Measurements from ENCODE around the gene C19orf12. TPM values are rescaled to one million over a fixed set of nuclear protein-coding genes. Genes with fewer than 3 reads are reported as not detected.

Gene C19orf12
- total and polyA plus RNA-seq, 2 of the 4 experiments (the other 2 are of a cell fraction): 16.3 to 24.0 TPM

DNA sequence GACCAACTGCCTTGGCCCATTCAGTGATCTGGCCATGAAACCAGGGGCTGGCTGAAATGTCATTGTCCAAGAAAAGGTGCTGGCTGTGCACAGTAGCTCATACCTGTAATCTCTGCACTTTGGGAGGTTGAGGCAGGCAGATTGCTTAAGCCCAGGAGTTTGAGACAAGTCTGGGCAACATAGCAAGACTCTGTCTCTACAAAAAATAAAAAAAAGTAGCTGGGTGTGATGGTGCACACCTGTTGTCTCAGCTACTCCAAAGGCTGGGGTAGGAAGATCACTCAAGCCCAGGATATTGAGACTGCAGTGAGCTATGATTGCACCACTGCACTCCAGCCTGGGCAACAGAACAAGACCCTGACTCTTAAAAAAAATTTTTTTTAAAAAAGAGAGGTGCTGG is 28.6 kb upstream of the C19orf12 start:
- H2AFZ ChIP-seq (replicated peaks; ENCODE audit: low read length, poor library complexity): no peak overlapping the region
- H4K91ac ChIP-seq (ENCODE audit: insufficient read depth, low read depth, low read length): no peak overlapping the region
- CTCF ChIA-PET: interaction anchor here (0.9 kb wide), 1 partner anchor 27 kb away, joined by 4 read pairs; no protein-coding TSS in a partner anchor
- dilution Hi-C loops (cut with HindIII; ENCODE audit: low sequenced_read_pairs, unreplicated experiment): no loop called here
- H3K9me1 ChIP-seq (ENCODE audit: insufficient read depth, low read length): no peaks in the 10 kb centered on the region
- no peak overlapping the region for H3K4me2 ChIP-seq (ENCODE audit: low read depth, low read length)
- TF ChIP-seq MAZ (IDR thresholded peaks at IDR 0.05; ENCODE audit: borderline replicate concordance, low read depth, low read length): no peak
- no peak for TF ChIP-seq RAD21 (IDR thresholded peaks at IDR 0.05; ENCODE audit: low read length)
- no peak for TF ChIP-seq CEBPB (IDR thresholded peaks at IDR 0.05; ENCODE audit: low read depth, low read length)
- TF ChIP-seq RCOR1 (IDR thresholded peaks at IDR 0.05; ENCODE audit: insufficient replicate concordance, low read length): no peak
- TF ChIP-seq, protein P1, sequence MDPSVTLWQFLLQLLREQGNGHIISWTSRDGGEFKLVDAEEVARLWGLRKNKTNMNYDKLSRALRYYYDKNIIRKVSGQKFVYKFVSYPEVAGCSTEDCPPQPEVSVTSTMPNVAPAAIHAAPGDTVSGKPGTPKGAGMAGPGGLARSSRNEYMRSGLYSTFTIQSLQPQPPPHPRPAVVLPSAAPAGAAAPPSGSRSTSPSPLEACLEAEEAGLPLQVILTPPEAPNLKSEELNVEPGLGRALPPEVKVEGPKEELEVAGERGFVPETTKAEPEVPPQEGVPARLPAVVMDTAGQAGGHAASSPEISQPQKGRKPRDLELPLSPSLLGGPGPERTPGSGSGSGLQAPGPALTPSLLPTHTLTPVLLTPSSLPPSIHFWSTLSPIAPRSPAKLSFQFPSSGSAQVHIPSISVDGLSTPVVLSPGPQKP (IDR thresholded peaks at IDR 0.05; ENCODE audit: borderline replicate concordance, low read depth, low read length): no peak
- no peak for TF ChIP-seq NFE2L2 (IDR thresholded peaks at IDR 0.05; ENCODE audit: low read depth, low read length)
- TF ChIP-seq MXI1 (IDR thresholded peaks at IDR 0.05; ENCODE audit: borderline replicate concordance, low read depth, low read length): no peak
- H4K8ac ChIP-seq (ENCODE audit: low read depth in 2 of 2, low read length in 2 of 2): no peak overlapping the region
- no peaks in the 10 kb centered on the region for H3K79me1 ChIP-seq (ENCODE audit: low read depth in 1 of 2, low read length in 2 of 2)
- H4K5ac ChIP-seq (ENCODE audit: low read depth, low read length): no peak overlapping the region
- no TSS peak for BruUV-seq (replicated peaks)
- no peak overlapping the region for H3K23ac ChIP-seq (ENCODE audit: low read depth, low read length)
- H3K27me3 ChIP-seq (ENCODE audit: control insufficient read depth, insufficient read depth, low read length): no peaks in the 10 kb centered on the region; the same call in 1 of the 2 replicates
- no peak for ATAC-seq (ENCODE audit: low read depth)
- H3K27ac ChIP-seq (ENCODE audit: insufficient read depth, low read length): no peak overlapping the region
- H3K4ac ChIP-seq (ENCODE audit: low read depth, low read length): no peak overlapping the region
- POLR2A ChIA-PET (ENCODE audit: unreplicated experiment): interaction anchor here (0.6 kb wide), 1 partner anchor 364 kb away, joined by 3 read pairs; no protein-coding TSS in a partner anchor
- in situ Hi-C loops (cut with MboI; ENCODE audit: low sequenced_read_pairs): no loop called here
- no peak overlapping the region for H3K4me3 ChIP-seq (ENCODE audit: insufficient read depth, low read depth, low read length)
- H3K56ac ChIP-seq (ENCODE audit: extremely low read depth, insufficient read depth, low read length): no peak overlapping the region
- no peaks in the 10 kb centered on the region for H4K20me1 ChIP-seq (ENCODE audit: insufficient read depth, low read length)
- no peaks in the 10 kb centered on the region for H3K36me3 ChIP-seq (ENCODE audit: control insufficient read depth, insufficient read depth, low read length)
- no peak overlapping the region for H3K9ac ChIP-seq (ENCODE audit: low read depth, low read length)
- H2AK9ac ChIP-seq (replicated peaks; ENCODE audit: low read depth, low read length, poor library complexity): no peak overlapping the region
- no peaks in the 10 kb centered on the region for H3K9me3 ChIP-seq (ENCODE audit: control insufficient read depth, insufficient read depth, low read length)
- intact Hi-C loops (cut with micrococcal nuclease): no loop called here
- no peak overlapping the region for H2BK5ac ChIP-seq (ENCODE audit: low read depth, low read length, poor library complexity, severe bottlenecking)
- H2AK5ac ChIP-seq (ENCODE audit: low read depth, low read length): no peak overlapping the region
- no peaks in the 10 kb centered on the region for H3K4me1 ChIP-seq (ENCODE audit: control insufficient read depth, insufficient read depth, low read length)
- no peak overlapping the region for H2BK20ac ChIP-seq (ENCODE audit: low read depth, low read length)
- no peak overlapping the region for H3K14ac ChIP-seq (replicated peaks; ENCODE audit: low read depth, low read length)
- H2BK15ac ChIP-seq (ENCODE audit: low read depth, low read length): no peak overlapping the region
- no peak for DNase-seq
- no peak overlapping the region for H2BK120ac ChIP-seq (ENCODE audit: low read depth, low read length)
- no peak overlapping the region for H3K18ac ChIP-seq (ENCODE audit: low read depth, low read length)
